Activated B cell treated with CpG ODN at 0.5 μM for 24 hours (primary cell): ENCODE data around the gene LY86. TPM values are rescaled to one million over a fixed set of nuclear protein-coding genes. Genes with fewer than 3 reads are reported as not detected.
"Not testable (repeated sequence)": the region's sequence is repeated elsewhere in the genome, so short reads cannot be mapped to it uniquely, and the experiment has no call there.

Source experiments
- ATAC-seq: fragments of 200-7000 bp; cut with Tn5 transposase; one replicate; pipeline ENCODE4 v1.10.0; 2021; ENCODE audit warnings: low read depth, mild to moderate bottlenecking, moderate library complexity
- CTCF ChIA-PET: fragments of 350-600 bp; sonication (Branson Sonifier 250); formaldehyde crosslinking; loops from one replicate; lab custom pipeline; 2021; ENCODE audit warnings: antibody characterized with exemption; lab: Charles Lee
- POLR2A ChIA-PET: fragments of 350-600 bp; sonication (Branson Sonifier 250); formaldehyde crosslinking; loops from one replicate; lab custom pipeline; 2021; ENCODE audit warnings: antibody characterized with exemption; lab: Charles Lee
- DNase-seq: peaks from one replicate; pipeline ENCODE4 v3.0.0; 2022
- H3K27ac Mint-ChIP-seq: one replicate; pipeline ENCODE4 v1.8.0; 2020; ENCODE audit warnings: mixed read lengths
- H3K27me3 Mint-ChIP-seq: one replicate; pipeline ENCODE4 v1.8.0; 2021; ENCODE audit warnings: mixed read lengths
- H3K36me3 Mint-ChIP-seq: one replicate; pipeline ENCODE4 v1.8.0; 2021; ENCODE audit warnings: low read depth, mixed read lengths
- H3K4me1 Mint-ChIP-seq: one replicate; pipeline ENCODE4 v1.8.0; 2021; ENCODE audit warnings: mixed read lengths
- H3K4me3 Mint-ChIP-seq: one replicate; pipeline ENCODE4 v1.8.0; 2020; ENCODE audit warnings: mild to moderate bottlenecking, mixed read lengths
- H3K9me3 Mint-ChIP-seq: one replicate; pipeline ENCODE4 v1.8.0; 2020; ENCODE audit warnings: mixed read lengths
- CTCF ChIP-seq: fragments of 200-600 bp; IDR thresholded peaks from one replicate; pipeline ENCODE4 v1.8.0; 2022; ENCODE audit warnings: antibody characterized with exemption, mild to moderate bottlenecking
- intact Hi-C: fragments of 100-400 bp; cut with micrococcal nuclease; formaldehyde crosslinking; loops from one replicate; pipeline ENCODE4 v1.15.1; 2024
- total RNA-seq: library from RNA; stranded (reverse); gene quantifications from 2 replicates; pipeline ENCODE4 v1.2.3, GENCODE V29; 2022

The LY86 gene
- total RNA-seq, 1 donor from 2014 or later, result 58.1 TPM

GRCh38 chr6:6661684-6662083 lies 73.2 kb downstream of the LY86 start:
- ChIA-PET CTCF (no interaction called here), POLR2A (no interaction called here)
- H3K4me1 Mint-ChIP-seq, result peaks cover 37% of the 10 kb centered on the region
- H3K9me3 Mint-ChIP-seq, result no peaks in the 10 kb centered on the region
- ATAC-seq, result no peak
- intact Hi-C loops, result no loop called here
- no peak overlapping the region for H3K27ac Mint-ChIP-seq
- no peaks in the 10 kb centered on the region for H3K36me3 Mint-ChIP-seq
- DNase-seq, result no peak
- H3K27me3 Mint-ChIP-seq, result no peaks in the 10 kb centered on the region
- TF ChIP-seq CTCF, result no peak
- no peak overlapping the region for H3K4me3 Mint-ChIP-seq

- H3K27me3 Mint-ChIP-seq, result no peaks in the 10 kb centered on the region
- intact Hi-C loops, result no loop called here
- H3K9me3 Mint-ChIP-seq, result no peaks in the 10 kb centered on the region
- no peak overlapping the region for H3K4me3 Mint-ChIP-seq
- ChIA-PET POLR2A (interaction anchor here (0.7 kb wide), 1 partner anchor 77 kb away, joined by 3 read pairs; no protein-coding TSS in a partner anchor), CTCF (no interaction called here)
- no peak for ATAC-seq
- H3K36me3 Mint-ChIP-seq, result no peaks in the 10 kb centered on the region
- no peak for TF ChIP-seq CTCF
- H3K4me1 Mint-ChIP-seq, result peaks cover 20% of the 10 kb centered on the region
- no peak overlapping the region for H3K27ac Mint-ChIP-seq
- no peak for DNase-seq
These were observed 75.1 kb downstream of the LY86 start for GRCh38 chr6:6663421-6664135.

- ATAC-seq, result no peak
- ChIA-PET CTCF (interaction anchor here (1.8 kb wide), 1 partner anchor 10 kb away, joined by 5 read pairs; no protein-coding TSS in a partner anchor), POLR2A (interaction anchor here (0.6 kb wide), 1 partner anchor 321 kb away, joined by 6 read pairs; no protein-coding TSS in a partner anchor)
- Mint-ChIP-seq H3K36me3 (no peaks in the 10 kb centered on the region), H3K4me3 (no peak overlapping the region), H3K27ac (no peak overlapping the region), H3K27me3 (no peaks in the 10 kb centered on the region), H3K4me1 (no peaks in the 10 kb centered on the region), H3K9me3 (no peaks in the 10 kb centered on the region)
- DNase-seq, result no peak
- intact Hi-C loops, result no loop called here
- no peak for TF ChIP-seq CTCF
These were observed 77.2 kb downstream of the LY86 start for GRCh38 chr6:6665555-6666243.

GRCh38 chr6:6670150-6670549 lies 81.6 kb downstream of the LY86 start:
- intact Hi-C loops, result loop anchor here (5.0 kb wide), 1 partner anchor 613 kb away; no protein-coding TSS in a partner anchor
- not testable (repeated sequence) for ATAC-seq, H3K27me3 Mint-ChIP-seq

GRCh38 chr6:6674872-6675271 lies 86.4 kb downstream of the LY86 start:
- ATAC-seq (no peak), DNase-seq (no peak)
- intact Hi-C loops, result loop anchor here (5.0 kb wide), 4 partner anchors 412 to 1382 kb away; partner anchors contain the start of genes CAGE1 and RIOK1
- Mint-ChIP-seq H3K4me3 (no peak overlapping the region), H3K4me1 (peaks cover 8% of the 10 kb centered on the region), H3K36me3 (no peaks in the 10 kb centered on the region), H3K27me3 (peaks cover 3% of the 10 kb centered on the region), H3K9me3 (no peaks in the 10 kb centered on the region), H3K27ac (no peak overlapping the region)
- no peak for TF ChIP-seq CTCF
- ChIA-PET POLR2A (no interaction called here), CTCF (interaction anchor here (1.0 to 2.9 kb wide), 3 partner anchors 15 to 46 kb away, joined by 3 to 13 read pairs (median 4); no protein-coding TSS in a partner anchor)

More at GRCh38 chr6:6670150-6670549, 81.6 kb downstream of the LY86 start:
- H3K9me3 Mint-ChIP-seq, H3K27ac Mint-ChIP-seq, DNase-seq, POLR2A ChIA-PET, H3K4me3 Mint-ChIP-seq, H3K36me3 Mint-ChIP-seq, H3K4me1 Mint-ChIP-seq, CTCF ChIA-PET: not testable (repeated sequence)
